Epithelial cell of esophagus (primary cell): ENCODE measurements around the gene CCNY.

Experiments
- DNase-seq: peaks from one replicate; pipeline ENCODE4 v3.0.0; 2010; ENCODE audit warnings: low read depth
- H3K4me3 ChIP-seq: 2 replicates; pipeline ENCODE4 v1.5.1; 2011; ENCODE audit warnings: mild to moderate bottlenecking, low read length, control low read depth
- CTCF ChIP-seq: IDR thresholded peaks from 2 replicates; pipeline ENCODE4 v1.5.1; 2011; ENCODE audit warnings: low read depth, mild to moderate bottlenecking, low read length, control low read depth, inconsistent platforms; ENCODE audit not compliant: insufficient read depth; ENCODE audit errors: missing control alignments

CCNY gene

GRCh38 chr10:35409094-35409582 is 72.8 kb downstream of the CCNY start:
- no peak overlapping the region for H3K4me3 ChIP-seq
- peak; percentile 72 for DNase-seq
- TF ChIP-seq CTCF, result no peak

GRCh38 chr10:35409808-35410207 is 73.5 kb downstream of the CCNY start:
- H3K4me3 ChIP-seq, result no peak overlapping the region
- no peak for TF ChIP-seq CTCF
- no peak for DNase-seq

- no peak for TF ChIP-seq CTCF
- no peak for DNase-seq
- H3K4me3 ChIP-seq, result no peak overlapping the region
Observed at GRCh38 chr10:35412003-35412723, 75.9 kb downstream of the CCNY start.

- H3K4me3 ChIP-seq, result no peak overlapping the region
- peak; percentile 69 for DNase-seq
- no peak for TF ChIP-seq CTCF
Observed at GRCh38 chr10:35412900-35413491, 76.7 kb downstream of the CCNY start.

GRCh38 chr10:35413985-35414861 is 77.9 kb downstream of the CCNY start:
- no peak for TF ChIP-seq CTCF
- no peak overlapping the region for H3K4me3 ChIP-seq
- peak; percentile 48 for DNase-seq

GRCh38 chr10:35415505-35415904 is 79.2 kb downstream of the CCNY start:
- TF ChIP-seq CTCF, result no peak
- H3K4me3 ChIP-seq, result no peak overlapping the region
- no peak for DNase-seq
